ENCODE data around the gene HIKESHI.
"Not testable (repeated sequence)": the region's sequence is repeated elsewhere in the genome, so short reads cannot be mapped to it uniquely, and the experiment has no call there.

The HIKESHI gene

GRCh38 chr11:86292912-86293616 lies 9.0 kb upstream of the HIKESHI start:
- DNase-seq (ENCODE audit: low read depth, low spot score): no peak

- DNase-seq (ENCODE audit: low read depth, low spot score): no peak
Measured at GRCh38 chr11:86294026-86294425, 8.0 kb upstream of the HIKESHI start.

- DNase-seq (ENCODE audit: low read depth, low spot score): no peak
Measured at GRCh38 chr11:86301742-86302091, 323 bp upstream of the HIKESHI start.

GRCh38 chr11:86303257-86303656 lies 1.2 kb downstream of the HIKESHI start:
- no peak for DNase-seq (ENCODE audit: low read depth, low spot score)

- DNase-seq (ENCODE audit: low read depth, low spot score): not testable (repeated sequence)
Measured at GRCh38 chr11:86308710-86309109, 6.7 kb downstream of the HIKESHI start.

- no peak for DNase-seq (ENCODE audit: low read depth, low spot score)
Measured at GRCh38 chr11:86313793-86314192, 11.8 kb downstream of the HIKESHI start.

GRCh38 chr11:86314636-86315035 lies 12.6 kb downstream of the HIKESHI start:
- no peak for DNase-seq (ENCODE audit: low read depth, low spot score)

GRCh38 chr11:86335131-86335767 lies 33.2 kb downstream of the HIKESHI start:
- no peak for DNase-seq (ENCODE audit: low read depth, low spot score)

GRCh38 chr11:86337227-86337626 lies 35.2 kb downstream of the HIKESHI start:
- DNase-seq (ENCODE audit: low read depth, low spot score): no peak

- DNase-seq (ENCODE audit: low read depth, low spot score): no peak
Measured at GRCh38 chr11:86341382-86341781, 39.3 kb downstream of the HIKESHI start.

GRCh38 chr11:86346513-86346912 lies 44.5 kb downstream of the HIKESHI start:
- no peak for DNase-seq (ENCODE audit: low read depth, low spot score)

GRCh38 chr11:86355256-86355655 lies 53.2 kb downstream of the HIKESHI start:
- no peak for DNase-seq (ENCODE audit: low read depth, low spot score)

- DNase-seq (ENCODE audit: low read depth, low spot score): not testable (repeated sequence)
Measured at GRCh38 chr11:86357412-86357811, 55.4 kb downstream of the HIKESHI start.

GRCh38 chr11:86358720-86359119 lies 56.7 kb downstream of the HIKESHI start:
- no peak for DNase-seq (ENCODE audit: low read depth, low spot score)

GRCh38 chr11:86360775-86361395 lies 58.8 kb downstream of the HIKESHI start:
- DNase-seq (ENCODE audit: low read depth, low spot score): no peak

GRCh38 chr11:86363424-86363823 lies 61.4 kb downstream of the HIKESHI start:
- no peak for DNase-seq (ENCODE audit: low read depth, low spot score)

- DNase-seq (ENCODE audit: low read depth, low spot score): no peak
Measured at GRCh38 chr11:86365546-86365945, 63.5 kb downstream of the HIKESHI start.

GRCh38 chr11:86369668-86370067 lies 67.6 kb downstream of the HIKESHI start:
- DNase-seq (ENCODE audit: low read depth, low spot score): no peak

GRCh38 chr11:86370171-86370570 lies 68.1 kb downstream of the HIKESHI start:
- no peak for DNase-seq (ENCODE audit: low read depth, low spot score)

GRCh38 chr11:86370922-86371594 lies 69.0 kb downstream of the HIKESHI start:
- DNase-seq (ENCODE audit: low read depth, low spot score): no peak

GRCh38 chr11:86372041-86372440 lies 70.0 kb downstream of the HIKESHI start:
- no peak for DNase-seq (ENCODE audit: low read depth, low spot score)

- no peak for DNase-seq (ENCODE audit: low read depth, low spot score)
Measured at GRCh38 chr11:86372586-86372985, 70.5 kb downstream of the HIKESHI start.
